ENCODE results near the gene APCDD1L. TPM values are rescaled to one million over a fixed set of nuclear protein-coding genes. Genes with fewer than 3 reads are reported as not detected.

APCDD1L gene
- polyA plus RNA-seq, 1 donor from 2014 or later = not detected

- H3K4me3 ChIP-seq (ENCODE audit: low read length) = no peak overlapping the region
- H4K20me1 ChIP-seq (ENCODE audit: insufficient read depth) = no peaks in the 10 kb centered on the region
- H3K4me2 ChIP-seq (ENCODE audit: low read length) = no peak overlapping the region
- H3K36me3 ChIP-seq (ENCODE audit: insufficient read depth, low read length) = no peaks in the 10 kb centered on the region
- no peaks in the 10 kb centered on the region for H3K9me2 ChIP-seq (ENCODE audit: insufficient read depth, low read length)
- no peaks in the 10 kb centered on the region for H3K27me3 ChIP-seq (ENCODE audit: insufficient read depth, low read depth, low read length)
- H3K9ac ChIP-seq (ENCODE audit: low read length) = no peak overlapping the region
- TF ChIP-seq RAD21 (conservative IDR thresholded peaks at IDR 0.05) = no peak
- TF ChIP-seq TAF1 (IDR thresholded peaks at IDR 0.05; ENCODE audit: low read depth) = no peak
- TF ChIP-seq, protein P1, sequence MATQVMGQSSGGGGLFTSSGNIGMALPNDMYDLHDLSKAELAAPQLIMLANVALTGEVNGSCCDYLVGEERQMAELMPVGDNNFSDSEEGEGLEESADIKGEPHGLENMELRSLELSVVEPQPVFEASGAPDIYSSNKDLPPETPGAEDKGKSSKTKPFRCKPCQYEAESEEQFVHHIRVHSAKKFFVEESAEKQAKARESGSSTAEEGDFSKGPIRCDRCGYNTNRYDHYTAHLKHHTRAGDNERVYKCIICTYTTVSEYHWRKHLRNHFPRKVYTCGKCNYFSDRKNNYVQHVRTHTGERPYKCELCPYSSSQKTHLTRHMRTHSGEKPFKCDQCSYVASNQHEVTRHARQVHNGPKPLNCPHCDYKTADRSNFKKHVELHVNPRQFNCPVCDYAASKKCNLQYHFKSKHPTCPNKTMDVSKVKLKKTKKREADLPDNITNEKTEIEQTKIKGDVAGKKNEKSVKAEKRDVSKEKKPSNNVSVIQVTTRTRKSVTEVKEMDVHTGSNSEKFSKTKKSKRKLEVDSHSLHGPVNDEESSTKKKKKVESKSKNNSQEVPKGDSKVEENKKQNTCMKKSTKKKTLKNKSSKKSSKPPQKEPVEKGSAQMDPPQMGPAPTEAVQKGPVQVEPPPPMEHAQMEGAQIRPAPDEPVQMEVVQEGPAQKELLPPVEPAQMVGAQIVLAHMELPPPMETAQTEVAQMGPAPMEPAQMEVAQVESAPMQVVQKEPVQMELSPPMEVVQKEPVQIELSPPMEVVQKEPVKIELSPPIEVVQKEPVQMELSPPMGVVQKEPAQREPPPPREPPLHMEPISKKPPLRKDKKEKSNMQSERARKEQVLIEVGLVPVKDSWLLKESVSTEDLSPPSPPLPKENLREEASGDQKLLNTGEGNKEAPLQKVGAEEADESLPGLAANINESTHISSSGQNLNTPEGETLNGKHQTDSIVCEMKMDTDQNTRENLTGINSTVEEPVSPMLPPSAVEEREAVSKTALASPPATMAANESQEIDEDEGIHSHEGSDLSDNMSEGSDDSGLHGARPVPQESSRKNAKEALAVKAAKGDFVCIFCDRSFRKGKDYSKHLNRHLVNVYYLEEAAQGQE (IDR thresholded peaks at IDR 0.05; ENCODE audit: borderline replicate concordance) = no peak
- TF ChIP-seq POLR2AphosphoS5 (IDR thresholded peaks at IDR 0.05) = no peak
- TF ChIP-seq EZH2 (IDR thresholded peaks at IDR 0.05; ENCODE audit: borderline replicate concordance, insufficient read depth, low read length, poor library complexity, severe bottlenecking) = no peak
- TF ChIP-seq, protein P2, sequence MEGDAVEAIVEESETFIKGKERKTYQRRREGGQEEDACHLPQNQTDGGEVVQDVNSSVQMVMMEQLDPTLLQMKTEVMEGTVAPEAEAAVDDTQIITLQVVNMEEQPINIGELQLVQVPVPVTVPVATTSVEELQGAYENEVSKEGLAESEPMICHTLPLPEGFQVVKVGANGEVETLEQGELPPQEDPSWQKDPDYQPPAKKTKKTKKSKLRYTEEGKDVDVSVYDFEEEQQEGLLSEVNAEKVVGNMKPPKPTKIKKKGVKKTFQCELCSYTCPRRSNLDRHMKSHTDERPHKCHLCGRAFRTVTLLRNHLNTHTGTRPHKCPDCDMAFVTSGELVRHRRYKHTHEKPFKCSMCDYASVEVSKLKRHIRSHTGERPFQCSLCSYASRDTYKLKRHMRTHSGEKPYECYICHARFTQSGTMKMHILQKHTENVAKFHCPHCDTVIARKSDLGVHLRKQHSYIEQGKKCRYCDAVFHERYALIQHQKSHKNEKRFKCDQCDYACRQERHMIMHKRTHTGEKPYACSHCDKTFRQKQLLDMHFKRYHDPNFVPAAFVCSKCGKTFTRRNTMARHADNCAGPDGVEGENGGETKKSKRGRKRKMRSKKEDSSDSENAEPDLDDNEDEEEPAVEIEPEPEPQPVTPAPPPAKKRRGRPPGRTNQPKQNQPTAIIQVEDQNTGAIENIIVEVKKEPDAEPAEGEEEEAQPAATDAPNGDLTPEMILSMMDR (IDR thresholded peaks at IDR 0.05; ENCODE audit: poor library complexity, severe bottlenecking) = no peak
- TF ChIP-seq SMC3 (conservative IDR thresholded peaks at IDR 0.05; ENCODE audit: poor library complexity) = no peak
- no peak for TF ChIP-seq MXI1 (conservative IDR thresholded peaks at IDR 0.05; ENCODE audit: poor library complexity, severe bottlenecking)
- TF ChIP-seq EP300 (conservative IDR thresholded peaks at IDR 0.05; ENCODE audit: poor library complexity, severe bottlenecking) = no peak
- H3F3A ChIP-seq (ENCODE audit: insufficient read depth, low read length, poor library complexity, severe bottlenecking) = no peaks in the 10 kb centered on the region
- no peak overlapping the region for H2AFZ ChIP-seq (ENCODE audit: low read depth, low read length)
- no peaks in the 10 kb centered on the region for H3K79me2 ChIP-seq (replicated peaks; ENCODE audit: insufficient read depth, low read length)
- H3K27ac ChIP-seq (ENCODE audit: low read length) = no peak overlapping the region
- H3K9me3 ChIP-seq (ENCODE audit: low read length) = peaks cover 7% of the 10 kb centered on the region
Measured at GRCh38 chr20:58503668-58504067, 11.5 kb downstream of the APCDD1L start.

DNA sequence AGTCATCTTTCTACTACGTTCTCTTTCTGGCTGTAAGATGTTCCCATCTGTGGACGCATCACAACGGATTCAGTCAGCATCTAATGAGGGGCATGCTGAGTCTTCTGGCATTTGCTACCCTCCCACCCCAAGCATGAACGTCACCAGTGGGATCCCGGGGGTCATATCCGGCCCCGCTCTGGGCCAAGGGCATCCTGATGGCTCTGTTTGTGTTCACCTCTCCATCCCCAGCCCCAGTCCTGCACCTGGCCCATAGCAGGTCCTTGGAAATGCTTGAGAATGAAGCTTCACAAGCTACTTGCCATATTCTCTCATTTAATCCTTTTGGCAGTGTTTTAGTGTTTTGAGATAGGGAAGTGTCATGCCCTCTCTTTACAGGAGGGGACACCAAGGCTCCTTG lies 14.9 kb downstream of the APCDD1L start:
- Histone ChIP-seq H3K36me3 (ENCODE audit: insufficient read depth, low read length) (no peaks in the 10 kb centered on the region), H3K79me2 (replicated peaks; ENCODE audit: insufficient read depth, low read length) (no peaks in the 10 kb centered on the region), H4K20me1 (ENCODE audit: insufficient read depth) (no peaks in the 10 kb centered on the region), H3K9me2 (ENCODE audit: insufficient read depth, low read length) (no peaks in the 10 kb centered on the region), H3K9me3 (ENCODE audit: low read length) (peaks cover 5% of the 10 kb centered on the region), H3K4me3 (ENCODE audit: low read length) (no peak overlapping the region), H3K4me2 (ENCODE audit: low read length) (no peak overlapping the region), H3K9ac (ENCODE audit: low read length) (no peak overlapping the region), H3F3A (ENCODE audit: insufficient read depth, low read length, poor library complexity, severe bottlenecking) (no peaks in the 10 kb centered on the region), H3K27ac (ENCODE audit: low read length) (no peak overlapping the region), H3K27me3 (ENCODE audit: insufficient read depth, low read depth, low read length) (no peaks in the 10 kb centered on the region), H2AFZ (ENCODE audit: low read depth, low read length) (no peak overlapping the region)
- TF ChIP-seq, protein P1 (IDR thresholded peaks at IDR 0.05; ENCODE audit: borderline replicate concordance) = no peak
- TF ChIP-seq EZH2 (IDR thresholded peaks at IDR 0.05; ENCODE audit: borderline replicate concordance, insufficient read depth, low read length, poor library complexity, severe bottlenecking) = no peak
- TF ChIP-seq SMC3 (conservative IDR thresholded peaks at IDR 0.05; ENCODE audit: poor library complexity) = no peak
- TF ChIP-seq, protein P2 (IDR thresholded peaks at IDR 0.05; ENCODE audit: poor library complexity, severe bottlenecking) = no peak
- no peak for TF ChIP-seq TAF1 (IDR thresholded peaks at IDR 0.05; ENCODE audit: low read depth)
- no peak for TF ChIP-seq RAD21 (conservative IDR thresholded peaks at IDR 0.05)
- no peak for TF ChIP-seq POLR2AphosphoS5 (IDR thresholded peaks at IDR 0.05)
- no peak for TF ChIP-seq MXI1 (conservative IDR thresholded peaks at IDR 0.05; ENCODE audit: poor library complexity, severe bottlenecking)
- TF ChIP-seq EP300 (conservative IDR thresholded peaks at IDR 0.05; ENCODE audit: poor library complexity, severe bottlenecking) = no peak

Data from neural cell (in vitro differentiated cells).